Ishikawa (cell line): ENCODE data around the gene CELF2.

Source experiments
- CEBPB ChIP-seq: IDR thresholded peaks from 2 replicates; pipeline ENCODE4 v1.6.1; 2012
- CREB1 ChIP-seq: IDR thresholded peaks from 2 replicates; pipeline ENCODE4 v1.6.1; 2012; ENCODE audit warnings: low read depth
- EGR1 ChIP-seq: IDR thresholded peaks from 2 replicates; pipeline ENCODE4 v1.6.1; 2012
- EP300 ChIP-seq: IDR thresholded peaks from 2 replicates; pipeline ENCODE4 v1.6.1; 2012; ENCODE audit warnings: borderline replicate concordance
- FOXM1 ChIP-seq: IDR thresholded peaks from 2 replicates; pipeline ENCODE4 v1.6.1; 2012; ENCODE audit warnings: low read depth, borderline replicate concordance
- NFIC ChIP-seq: IDR thresholded peaks from 2 replicates; pipeline ENCODE4 v1.6.1; 2012
- RAD21 ChIP-seq: IDR thresholded peaks from 2 replicates; pipeline ENCODE4 v1.6.1; 2012; ENCODE audit warnings: low read depth
- TAF1 ChIP-seq: IDR thresholded peaks from 2 replicates; pipeline ENCODE4 v1.6.1; 2012; ENCODE audit warnings: low read depth, mild to moderate bottlenecking
- TCF12 ChIP-seq: IDR thresholded peaks from 2 replicates; pipeline ENCODE4 v1.6.1; 2012; ENCODE audit warnings: low read depth
- TEAD4 ChIP-seq: IDR thresholded peaks from 2 replicates; pipeline ENCODE4 v1.6.1; 2012
- YY1 ChIP-seq: IDR thresholded peaks from 2 replicates; pipeline ENCODE4 v1.6.1; 2012; ENCODE audit warnings: low read depth
- ZBTB7A ChIP-seq: IDR thresholded peaks from 2 replicates; pipeline ENCODE4 v1.6.1; 2012; ENCODE audit warnings: low read depth
- TF ChIP-seq, protein P1 (sequence below): IDR thresholded peaks from 2 replicates; pipeline ENCODE4 v1.6.1; 2012
- TF ChIP-seq, protein P2 (sequence below): IDR thresholded peaks from 2 replicates; pipeline ENCODE4 v1.6.1; 2012; ENCODE audit warnings: low read depth, mild to moderate bottlenecking
- TF ChIP-seq, protein P3 (sequence below): IDR thresholded peaks from 2 replicates; pipeline ENCODE4 v1.6.1; 2012

CELF2 gene

DNA sequence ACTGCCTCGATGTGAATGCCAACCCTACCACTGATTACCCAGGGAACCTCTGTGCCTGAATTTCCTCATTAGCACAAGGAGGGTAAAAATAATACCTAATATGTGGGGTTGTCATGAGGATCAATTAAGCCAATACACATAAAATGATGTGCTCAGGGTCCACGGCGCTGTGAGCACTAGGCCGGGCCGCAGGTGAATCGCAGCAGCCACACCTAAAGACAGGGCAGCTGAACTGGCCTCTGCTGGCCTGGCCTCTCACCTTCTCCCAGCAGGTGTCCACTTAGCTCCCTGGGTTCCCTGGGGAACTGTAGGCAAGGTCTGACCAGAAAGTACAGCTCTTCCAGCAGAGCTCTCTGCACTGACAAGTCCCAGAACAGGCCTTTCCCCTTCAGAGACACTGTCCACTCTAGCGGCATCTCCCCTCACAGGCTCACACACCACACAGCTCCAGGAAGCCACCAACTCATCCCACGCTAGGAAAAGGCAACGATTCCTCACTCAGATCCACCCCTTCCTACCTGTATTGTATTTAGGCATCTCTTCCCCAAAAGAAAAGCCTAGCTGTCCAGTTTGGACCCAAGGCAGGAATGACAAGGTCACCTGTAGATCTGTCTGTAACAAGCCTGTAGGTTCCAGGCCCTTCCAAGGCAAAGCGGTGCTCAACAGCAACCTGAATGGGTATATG lies 320.6 kb downstream of the CELF2 start:
- no peak for TF ChIP-seq TCF12
- TF ChIP-seq TEAD4: no peak
- no peak for TF ChIP-seq EP300
- no peak for TF ChIP-seq TAF1
- TF ChIP-seq CREB1: no peak
- TF ChIP-seq, protein P1, sequence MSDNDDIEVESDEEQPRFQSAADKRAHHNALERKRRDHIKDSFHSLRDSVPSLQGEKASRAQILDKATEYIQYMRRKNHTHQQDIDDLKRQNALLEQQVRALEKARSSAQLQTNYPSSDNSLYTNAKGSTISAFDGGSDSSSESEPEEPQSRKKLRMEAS: no peak
- no peak for TF ChIP-seq YY1
- no peak for TF ChIP-seq ZBTB7A
- TF ChIP-seq EGR1: no peak
- TF ChIP-seq, protein P2, sequence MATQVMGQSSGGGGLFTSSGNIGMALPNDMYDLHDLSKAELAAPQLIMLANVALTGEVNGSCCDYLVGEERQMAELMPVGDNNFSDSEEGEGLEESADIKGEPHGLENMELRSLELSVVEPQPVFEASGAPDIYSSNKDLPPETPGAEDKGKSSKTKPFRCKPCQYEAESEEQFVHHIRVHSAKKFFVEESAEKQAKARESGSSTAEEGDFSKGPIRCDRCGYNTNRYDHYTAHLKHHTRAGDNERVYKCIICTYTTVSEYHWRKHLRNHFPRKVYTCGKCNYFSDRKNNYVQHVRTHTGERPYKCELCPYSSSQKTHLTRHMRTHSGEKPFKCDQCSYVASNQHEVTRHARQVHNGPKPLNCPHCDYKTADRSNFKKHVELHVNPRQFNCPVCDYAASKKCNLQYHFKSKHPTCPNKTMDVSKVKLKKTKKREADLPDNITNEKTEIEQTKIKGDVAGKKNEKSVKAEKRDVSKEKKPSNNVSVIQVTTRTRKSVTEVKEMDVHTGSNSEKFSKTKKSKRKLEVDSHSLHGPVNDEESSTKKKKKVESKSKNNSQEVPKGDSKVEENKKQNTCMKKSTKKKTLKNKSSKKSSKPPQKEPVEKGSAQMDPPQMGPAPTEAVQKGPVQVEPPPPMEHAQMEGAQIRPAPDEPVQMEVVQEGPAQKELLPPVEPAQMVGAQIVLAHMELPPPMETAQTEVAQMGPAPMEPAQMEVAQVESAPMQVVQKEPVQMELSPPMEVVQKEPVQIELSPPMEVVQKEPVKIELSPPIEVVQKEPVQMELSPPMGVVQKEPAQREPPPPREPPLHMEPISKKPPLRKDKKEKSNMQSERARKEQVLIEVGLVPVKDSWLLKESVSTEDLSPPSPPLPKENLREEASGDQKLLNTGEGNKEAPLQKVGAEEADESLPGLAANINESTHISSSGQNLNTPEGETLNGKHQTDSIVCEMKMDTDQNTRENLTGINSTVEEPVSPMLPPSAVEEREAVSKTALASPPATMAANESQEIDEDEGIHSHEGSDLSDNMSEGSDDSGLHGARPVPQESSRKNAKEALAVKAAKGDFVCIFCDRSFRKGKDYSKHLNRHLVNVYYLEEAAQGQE: no peak
- no peak for TF ChIP-seq FOXM1
- no peak for TF ChIP-seq CEBPB
- no peak for TF ChIP-seq NFIC
- TF ChIP-seq, protein P3, sequence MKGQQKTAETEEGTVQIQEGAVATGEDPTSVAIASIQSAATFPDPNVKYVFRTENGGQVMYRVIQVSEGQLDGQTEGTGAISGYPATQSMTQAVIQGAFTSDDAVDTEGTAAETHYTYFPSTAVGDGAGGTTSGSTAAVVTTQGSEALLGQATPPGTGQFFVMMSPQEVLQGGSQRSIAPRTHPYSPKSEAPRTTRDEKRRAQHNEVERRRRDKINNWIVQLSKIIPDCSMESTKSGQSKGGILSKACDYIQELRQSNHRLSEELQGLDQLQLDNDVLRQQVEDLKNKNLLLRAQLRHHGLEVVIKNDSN: no peak
- no peak for TF ChIP-seq RAD21

DNA sequence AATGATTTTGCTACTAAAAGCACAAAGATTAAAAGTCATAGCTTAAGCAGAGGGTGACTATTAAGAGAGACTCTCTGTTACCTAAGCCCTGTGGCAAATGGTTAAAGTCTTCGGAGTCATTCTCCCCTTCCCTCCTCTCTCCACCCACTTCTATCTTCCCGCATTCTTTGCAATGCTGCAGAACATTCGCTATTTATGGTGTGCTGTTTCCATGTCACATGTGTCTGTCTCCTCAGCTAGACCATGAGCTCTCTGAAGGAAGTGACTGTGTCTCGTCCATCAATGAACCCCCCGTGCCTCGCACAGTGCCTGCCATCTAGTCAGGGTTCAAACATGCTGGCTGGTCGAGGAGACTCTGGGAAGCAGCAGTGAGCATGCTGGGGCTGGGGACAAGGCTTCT lies 321.3 kb downstream of the CELF2 start:
- no peak for TF ChIP-seq ZBTB7A
- TF ChIP-seq EGR1: no peak
- no peak for TF ChIP-seq NFIC
- no peak for TF ChIP-seq TCF12
- TF ChIP-seq CREB1: no peak
- no peak for TF ChIP-seq CEBPB
- TF ChIP-seq YY1: no peak
- TF ChIP-seq EP300: no peak
- no peak for TF ChIP-seq TAF1
- TF ChIP-seq, protein P1: no peak

DNA sequence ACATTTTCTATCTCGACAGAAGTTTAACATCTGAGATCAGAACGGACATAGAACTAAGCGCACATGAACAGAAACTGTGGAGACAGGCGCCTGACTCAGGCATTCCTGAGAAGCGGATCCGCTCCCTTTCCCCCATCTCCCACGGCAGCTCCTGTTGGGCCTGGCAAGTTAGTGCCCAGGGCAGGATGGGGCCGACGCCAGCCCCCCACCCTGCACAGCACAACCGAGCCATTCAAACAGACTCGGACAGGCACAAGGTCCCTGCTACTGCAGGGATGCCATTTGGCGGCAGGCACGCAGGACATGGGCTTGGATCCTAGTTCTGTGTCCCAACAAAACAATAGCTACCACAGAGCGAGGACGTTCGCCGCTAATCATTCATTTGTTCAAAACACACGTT lies 322.0 kb downstream of the CELF2 start:
- TF ChIP-seq CEBPB (no peak), EP300 (no peak), ZBTB7A (no peak), YY1 (no peak), TEAD4 (no peak), EGR1 (no peak), CREB1 (no peak), RAD21 (no peak), TAF1 (no peak), FOXM1 (no peak), TCF12 (no peak), NFIC (no peak)
- TF ChIP-seq, protein P2: no peak
- TF ChIP-seq, protein P3: no peak
- TF ChIP-seq, protein P1: no peak

DNA sequence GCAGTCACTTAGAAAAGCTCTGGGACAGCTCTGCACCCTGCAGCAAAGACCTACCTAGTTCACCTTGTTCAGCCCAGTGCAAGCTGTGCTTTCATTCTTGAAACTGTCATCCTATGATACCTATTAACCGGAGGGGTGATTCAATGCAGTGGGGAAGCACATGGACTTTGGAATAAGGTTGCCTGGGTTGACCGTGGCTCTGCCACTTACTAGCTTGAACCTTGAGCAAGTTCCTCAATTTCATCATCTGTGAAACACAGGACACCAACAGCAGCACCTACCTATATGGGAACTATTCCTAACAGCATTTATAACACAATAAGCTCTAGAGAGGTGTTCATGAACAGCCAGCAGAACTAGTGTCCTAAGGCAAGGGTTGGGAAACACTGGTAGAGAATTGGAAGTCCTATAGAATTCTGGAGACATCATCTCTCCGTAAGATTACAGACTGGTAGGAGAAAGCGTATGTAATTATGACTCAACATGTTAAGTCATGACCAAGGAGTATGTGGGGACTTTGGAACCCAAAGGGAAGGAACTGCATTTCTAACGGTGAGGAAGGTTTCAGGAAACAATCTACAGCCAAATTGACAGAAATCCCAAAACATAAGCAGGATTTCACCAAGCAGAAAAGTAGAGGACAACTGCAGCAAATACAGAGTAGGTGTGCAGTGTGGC lies 323.8 kb downstream of the CELF2 start:
- TF ChIP-seq FOXM1 (no peak), TCF12 (no peak), EGR1 (no peak), TEAD4 (no peak)
- TF ChIP-seq, protein P3: no peak

DNA sequence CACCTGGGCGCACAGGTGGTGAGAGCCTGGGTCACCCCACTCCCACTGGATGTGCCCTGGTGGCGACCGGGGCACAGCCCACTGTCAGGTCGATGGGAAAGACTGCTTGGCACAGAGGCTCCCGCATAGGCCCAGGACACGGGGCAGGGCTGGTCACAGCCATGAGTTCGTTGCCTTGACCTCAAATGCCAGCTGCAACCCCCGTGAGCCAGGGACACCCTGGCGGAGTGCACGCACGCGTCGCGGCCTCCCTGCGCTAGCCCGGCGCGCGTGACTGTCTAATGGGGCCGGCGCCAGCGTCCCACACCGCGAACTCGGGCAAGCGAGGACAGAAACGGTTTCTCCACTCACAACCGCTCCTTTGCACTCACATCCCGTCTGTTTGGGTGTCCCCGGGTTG lies 326.4 kb downstream of the CELF2 start:
- TF ChIP-seq NFIC (no peak), TEAD4 (no peak), YY1 (no peak), CEBPB (no peak), EP300 (no peak), ZBTB7A (no peak), TCF12 (no peak), CREB1 (no peak), TAF1 (no peak), RAD21 (no peak), EGR1 (no peak), FOXM1 (no peak)
- TF ChIP-seq, protein P3: no peak
- TF ChIP-seq, protein P2: no peak
- TF ChIP-seq, protein P1: no peak
